A673 (cell line): ENCODE measurements around the gene UHRF2.

Experiments
- EZH2 ChIP-seq: fragments of 200-600 bp; sonication (generic); IDR thresholded peaks from 2 replicates; pipeline ENCODE4 v1.6.1; 2017; ENCODE audit warnings: borderline replicate concordance, low read depth, mild to moderate bottlenecking, mixed read lengths, antibody characterized with exemption, low read length; ENCODE audit not compliant: poor library complexity, severe bottlenecking
- TF ChIP-seq, protein P1 (sequence below): fragments of 300-800, 200-600 bp; sonication (generic); conservative IDR thresholded peaks from 2 replicates; pipeline ENCODE4 v1.5.1; 2017; ENCODE audit warnings: low read depth, mild to moderate bottlenecking, antibody characterized with exemption, low read length, moderate library complexity, mixed read lengths

GRCh38 chr9:6441269-6441668, 28.3 kb downstream of the UHRF2 start:
- TF ChIP-seq, protein P1, sequence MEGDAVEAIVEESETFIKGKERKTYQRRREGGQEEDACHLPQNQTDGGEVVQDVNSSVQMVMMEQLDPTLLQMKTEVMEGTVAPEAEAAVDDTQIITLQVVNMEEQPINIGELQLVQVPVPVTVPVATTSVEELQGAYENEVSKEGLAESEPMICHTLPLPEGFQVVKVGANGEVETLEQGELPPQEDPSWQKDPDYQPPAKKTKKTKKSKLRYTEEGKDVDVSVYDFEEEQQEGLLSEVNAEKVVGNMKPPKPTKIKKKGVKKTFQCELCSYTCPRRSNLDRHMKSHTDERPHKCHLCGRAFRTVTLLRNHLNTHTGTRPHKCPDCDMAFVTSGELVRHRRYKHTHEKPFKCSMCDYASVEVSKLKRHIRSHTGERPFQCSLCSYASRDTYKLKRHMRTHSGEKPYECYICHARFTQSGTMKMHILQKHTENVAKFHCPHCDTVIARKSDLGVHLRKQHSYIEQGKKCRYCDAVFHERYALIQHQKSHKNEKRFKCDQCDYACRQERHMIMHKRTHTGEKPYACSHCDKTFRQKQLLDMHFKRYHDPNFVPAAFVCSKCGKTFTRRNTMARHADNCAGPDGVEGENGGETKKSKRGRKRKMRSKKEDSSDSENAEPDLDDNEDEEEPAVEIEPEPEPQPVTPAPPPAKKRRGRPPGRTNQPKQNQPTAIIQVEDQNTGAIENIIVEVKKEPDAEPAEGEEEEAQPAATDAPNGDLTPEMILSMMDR: no peak
- TF ChIP-seq EZH2: no peak
